Stimulated activated CD4-positive, alpha-beta T cell treated with anti-CD3 and anti-CD28 coated beads, TNF-alpha, amount 100 ng/mL, for 24 hours (primary cell): ENCODE data around the gene APOE.

Experiments
- DNase-seq, 3 experiments: peaks; one replicate each; pipeline ENCODE4 v3.0.0-alpha.2; 2020; ENCODE audit warnings: low read depth in 3 of 3

APOE gene

DNA sequence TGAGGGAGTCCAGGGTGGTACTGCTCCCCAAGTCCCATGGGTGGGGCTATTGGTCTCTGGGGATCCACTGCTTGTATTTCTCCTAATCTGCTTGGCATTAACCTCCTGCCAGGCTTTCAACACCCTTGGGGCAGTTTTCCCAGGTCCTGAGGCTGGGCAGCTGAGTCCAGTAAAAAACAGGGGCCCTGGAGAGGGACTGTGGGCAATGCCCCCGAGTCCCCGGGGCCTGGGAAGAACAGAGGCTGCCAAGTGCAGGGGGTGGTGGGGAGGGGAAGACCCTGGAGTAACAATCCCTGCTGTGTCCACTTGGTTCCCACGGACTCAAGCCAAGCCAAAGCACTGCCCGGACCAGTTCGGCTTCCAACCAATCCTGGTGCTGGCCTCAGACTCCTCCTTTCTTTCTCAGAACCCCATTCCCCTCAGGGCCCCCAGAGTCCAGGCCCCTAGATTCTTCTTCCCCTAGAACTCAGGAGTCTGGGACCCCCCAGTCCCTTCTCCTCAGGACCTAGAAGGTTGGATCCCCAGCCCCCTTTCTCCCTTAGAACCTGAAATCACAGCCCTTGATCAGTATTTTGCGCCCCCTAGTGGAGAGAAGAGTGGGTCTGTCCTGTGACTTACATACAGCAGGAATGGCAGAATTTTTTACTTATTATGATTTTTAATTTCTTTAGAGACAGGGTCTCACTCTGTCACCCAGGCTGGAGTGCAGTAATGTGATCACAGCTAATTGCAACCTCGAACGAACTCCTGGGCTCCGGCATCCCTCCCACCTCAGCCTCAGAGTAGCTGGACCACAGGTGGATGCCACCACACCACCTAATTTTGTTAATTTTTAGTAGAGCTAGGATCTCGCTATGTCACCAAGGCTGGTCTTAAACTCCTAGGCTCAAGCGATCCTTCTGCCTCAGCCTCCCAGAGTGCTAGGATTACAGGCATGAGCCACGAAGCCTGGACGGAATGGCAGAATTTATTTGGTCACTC lies 45.9 kb downstream of the APOE start:
- DNase-seq: peak; percentile 22 to 50 (median 28)

DNA sequence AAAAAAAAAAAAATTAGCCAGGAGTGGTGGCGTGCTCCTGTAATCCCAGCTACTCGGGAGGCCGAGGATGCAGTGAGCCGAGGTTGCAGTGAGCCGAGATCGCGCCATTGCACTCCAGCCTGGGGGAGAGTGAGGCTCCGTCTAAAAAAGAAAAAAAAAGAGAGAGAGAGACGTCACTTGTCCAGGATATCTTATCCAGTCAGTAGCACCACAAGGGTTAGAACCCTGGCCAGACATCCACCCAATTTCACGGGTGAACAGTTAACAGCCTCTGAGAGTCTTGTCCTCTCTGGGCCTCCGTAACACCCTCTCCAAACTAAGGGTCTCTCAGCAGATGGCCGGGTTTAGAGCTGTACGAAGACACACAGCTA lies 48.7 kb downstream of the APOE start:
- peak in 1 of 3 experiments; percentile 8 for DNase-seq

DNA sequence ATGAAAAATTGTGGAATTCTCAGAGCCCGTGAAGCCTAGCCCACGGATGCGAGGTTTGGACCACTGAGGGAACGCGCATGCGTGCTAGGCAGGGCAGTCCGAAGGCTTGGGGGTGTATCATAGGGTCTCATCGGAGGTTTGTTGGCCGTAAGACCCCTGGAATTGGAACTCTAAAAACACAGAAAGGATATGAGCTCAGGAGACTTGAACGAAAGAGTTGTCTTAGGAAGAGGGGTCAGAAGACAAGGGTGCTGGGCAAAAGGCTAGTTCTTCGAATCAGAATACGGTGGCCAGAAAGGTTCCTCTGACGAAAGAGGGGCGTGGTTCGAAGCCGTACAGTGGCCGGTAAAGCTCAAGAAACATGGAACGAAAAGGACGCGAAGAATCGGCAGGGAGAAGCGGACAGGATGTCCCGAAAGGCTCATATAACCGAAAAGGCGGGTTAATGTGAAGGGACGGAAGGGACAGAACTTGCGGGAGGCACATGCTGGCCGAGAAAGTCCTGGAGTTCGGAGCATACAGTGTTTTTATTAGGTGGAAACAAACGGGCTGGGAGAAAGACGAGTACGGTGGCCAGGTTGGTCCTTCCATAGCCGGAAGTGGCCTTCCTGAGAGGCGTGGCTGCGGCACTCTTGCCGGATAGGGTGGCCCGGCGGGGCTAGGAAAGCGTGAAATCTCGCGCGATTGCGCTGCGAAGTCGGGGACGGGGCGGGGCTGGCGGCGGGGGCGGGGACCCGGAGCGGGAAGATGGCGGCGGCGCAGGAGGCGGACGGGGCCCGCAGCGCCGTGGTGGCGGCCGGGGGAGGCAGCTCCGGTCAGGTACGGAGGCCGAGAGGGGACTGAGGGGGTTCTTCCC lies 49.3 kb downstream of the APOE start, which contains the start of gene CLPTM1:
CLPTM1 (plus strand) TSS at position 732 of the 856 bp plus-strand sequence; CDS start at position 748, 16 bp downstream.
- peak; percentile 92 to 97 (median 94) for DNase-seq

DNA sequence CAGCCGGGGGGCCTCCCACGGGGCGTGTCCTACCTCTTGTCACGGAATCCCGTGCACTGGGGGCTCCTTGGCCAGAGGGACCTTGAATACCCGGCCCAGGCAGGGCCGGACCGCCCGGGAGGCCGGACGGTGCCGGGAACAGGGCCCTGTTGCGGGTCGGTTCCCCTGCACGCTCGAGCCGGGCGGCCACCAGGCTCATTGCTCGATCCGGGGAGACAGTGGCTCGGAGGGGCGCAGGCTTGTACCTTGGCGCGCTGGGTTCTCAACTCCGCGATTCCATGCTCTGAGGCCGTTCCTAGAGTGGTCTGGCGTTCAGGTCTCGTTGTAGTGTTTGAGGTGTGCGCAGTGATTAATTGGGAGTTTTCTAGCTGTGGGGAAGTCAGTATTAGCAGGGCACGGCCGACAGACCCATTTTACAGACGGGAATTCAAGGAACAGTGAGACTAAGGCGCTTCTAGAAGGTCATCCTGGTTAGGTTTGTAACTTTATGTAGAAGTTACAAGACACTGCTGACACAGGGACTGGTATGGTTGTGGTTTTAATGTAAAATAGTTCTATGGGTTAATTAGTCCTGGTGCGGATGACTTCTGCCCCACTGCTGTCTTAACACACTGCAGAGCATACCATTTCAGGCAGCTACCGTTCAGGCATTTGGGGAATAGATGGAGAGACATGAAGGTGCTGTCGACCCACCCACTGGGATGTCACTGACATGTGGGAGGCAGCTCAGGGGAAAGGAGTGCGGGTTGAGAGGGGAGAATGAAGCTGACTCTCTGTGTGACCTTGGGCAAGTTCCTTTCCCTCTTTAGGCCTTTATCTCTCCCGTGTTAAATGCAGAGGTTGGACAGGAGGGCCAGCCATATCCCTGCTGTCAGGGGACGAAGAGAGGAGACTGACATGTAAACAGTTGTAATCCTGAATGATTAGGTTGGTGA lies 50.2 kb downstream of the APOE start:
- peak in 1 of 3 experiments; percentile 8 for DNase-seq

DNA sequence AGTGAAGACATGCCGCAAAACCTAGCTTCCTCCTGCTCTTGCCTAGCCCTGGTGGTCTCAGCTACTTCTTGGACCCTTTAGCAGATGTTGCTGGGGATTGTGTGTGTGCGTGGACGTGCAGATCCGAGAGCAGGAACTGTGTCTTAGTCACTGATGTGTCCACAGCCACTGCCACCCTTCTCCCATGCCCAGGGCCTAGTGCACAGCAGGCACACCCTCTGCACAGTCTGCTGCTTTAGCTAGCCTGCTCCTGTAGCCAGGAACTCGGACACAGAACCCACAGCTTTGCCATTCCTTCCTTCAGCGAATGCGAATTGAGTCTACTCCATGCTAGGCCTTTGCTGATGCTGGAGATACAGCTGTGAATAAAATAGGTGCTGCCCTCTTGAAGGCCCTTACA lies 51.9 kb downstream of the APOE start:
- DNase-seq: no peak

DNA sequence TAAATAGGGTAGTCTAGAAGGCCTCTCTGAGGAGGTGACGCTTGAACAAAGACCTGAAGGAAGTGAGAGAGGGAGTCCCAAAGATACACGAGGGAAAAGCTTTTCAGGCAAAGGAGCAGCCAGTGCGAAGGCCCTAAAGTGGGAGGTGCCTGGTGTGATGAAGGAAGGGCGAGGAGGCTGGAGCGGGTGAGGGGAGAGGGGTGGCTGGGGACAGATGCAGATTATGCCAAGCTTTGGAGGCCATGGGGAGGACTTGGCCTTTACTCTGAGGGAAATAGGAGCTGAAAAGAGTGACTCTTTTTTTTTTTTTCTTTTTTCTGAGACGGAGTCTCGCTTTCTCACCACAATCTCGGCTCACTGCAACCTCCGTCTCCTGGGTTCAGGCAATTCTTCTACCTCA lies 52.5 kb downstream of the APOE start:
- DNase-seq: no peak
